Right ventricle myocardium inferior (tissue), 1 donor: ENCODE measurements around the gene STARD3NL. TPM values are rescaled to one million over a fixed set of nuclear protein-coding genes. Genes with fewer than 3 reads are reported as not detected.
"Not testable (repeated sequence)": the region's sequence is repeated elsewhere in the genome, so short reads cannot be mapped to it uniquely, and the experiment has no call there.

Experiments used
- ATAC-seq: fragments of 200-7000 bp; cut with Tn5 transposase; one replicate; pipeline ENCODE4 v1.9.1; 2020; ENCODE audit warnings: mild to moderate bottlenecking, moderate library complexity
- DNase-seq: peaks from one replicate; pipeline ENCODE4 v3.0.0; 2021; ENCODE audit errors: missing footprints
- intact Hi-C: fragments of 100-400 bp; cut with DNase I; formaldehyde crosslinking; loops from one replicate; pipeline ENCODE4 v1.11.0; 2022
- total RNA-seq: library from RNA; stranded (reverse); fragmentation: NEBNext Ultra II Directional; extraction: Animal tissue kit (Norgen Biotek cat#: 25700); gene quantifications from one replicate; pipeline ENCODE4 v1.2.1, GENCODE V29; 2021
- donor health status: DM: no; HTN: yes; CAD: no; lungs with severe emphysema.

Gene STARD3NL
- total RNA-seq, 1 donor from 2014 or later = 22.9 TPM

DNA sequence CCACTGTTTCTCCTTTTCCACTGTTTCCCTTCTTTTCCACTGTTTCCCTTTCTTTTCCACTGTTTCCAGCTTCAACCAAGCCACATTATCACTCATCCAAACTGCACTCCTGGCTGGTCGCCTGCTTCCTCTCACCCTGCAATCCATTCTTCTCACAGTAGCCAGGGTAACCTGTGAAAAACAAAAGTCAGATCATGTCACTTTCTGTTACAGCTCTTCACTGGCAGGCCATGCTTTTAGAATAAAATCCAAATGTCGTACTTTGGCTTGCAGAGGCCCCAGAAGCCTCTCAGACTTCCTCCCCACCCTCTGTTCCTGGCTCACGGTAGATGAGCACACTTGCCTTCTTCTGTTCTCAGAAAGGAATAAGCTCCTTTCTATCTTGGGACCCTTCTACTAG lies 33.9 kb downstream of the STARD3NL start:
- ATAC-seq (no peak), DNase-seq (no peak)
- intact Hi-C loops = loop anchor here (2.0 kb wide), 1 partner anchor 33 kb away; the partner anchor contains the start of gene STARD3NL

- intact Hi-C loops = loop anchor here (2.0 kb wide), 1 partner anchor 104 kb away; no protein-coding TSS in a partner anchor
- DNase-seq (no peak), ATAC-seq (no peak)
These were observed 37.1 kb downstream of the STARD3NL start for GRCh38 chr7:38215115-38215514.

GRCh38 chr7:38215735-38216670 lies 38.0 kb downstream of the STARD3NL start:
- ATAC-seq (peak; percentile 86), DNase-seq (peak; percentile 90)
- intact Hi-C loops = loop anchor here (2.0 kb wide), 1 partner anchor 103 kb away; no protein-coding TSS in a partner anchor

DNA sequence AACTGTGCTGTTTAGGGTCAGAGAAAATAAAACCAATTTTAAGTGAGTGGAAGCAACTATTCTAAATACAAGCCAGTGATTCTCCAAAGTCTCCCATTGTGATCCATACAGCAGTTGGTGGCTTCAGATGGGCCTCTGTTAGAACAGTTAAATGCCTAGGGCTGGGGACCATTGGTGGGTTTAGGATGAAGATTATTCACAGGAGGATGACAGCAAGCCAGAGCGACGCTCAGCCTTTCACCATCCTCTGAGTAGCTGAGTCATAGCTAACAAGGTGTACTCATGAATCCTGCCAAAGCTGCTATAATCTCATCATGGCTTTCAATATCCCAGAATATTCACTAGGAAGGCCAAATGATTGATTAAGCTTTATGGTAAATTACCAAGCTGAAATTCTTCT lies 39.6 kb downstream of the STARD3NL start:
- intact Hi-C loops = no loop called here
- ATAC-seq (no peak), DNase-seq (no peak)

- intact Hi-C loops = loop anchor here (5.0 kb wide), 2 partner anchors 303 to 318 kb away; partner anchors contain the start of gene SFRP4
- ATAC-seq (no peak), DNase-seq (no peak)
These were observed 42.4 kb downstream of the STARD3NL start for GRCh38 chr7:38220452-38220851.

DNA sequence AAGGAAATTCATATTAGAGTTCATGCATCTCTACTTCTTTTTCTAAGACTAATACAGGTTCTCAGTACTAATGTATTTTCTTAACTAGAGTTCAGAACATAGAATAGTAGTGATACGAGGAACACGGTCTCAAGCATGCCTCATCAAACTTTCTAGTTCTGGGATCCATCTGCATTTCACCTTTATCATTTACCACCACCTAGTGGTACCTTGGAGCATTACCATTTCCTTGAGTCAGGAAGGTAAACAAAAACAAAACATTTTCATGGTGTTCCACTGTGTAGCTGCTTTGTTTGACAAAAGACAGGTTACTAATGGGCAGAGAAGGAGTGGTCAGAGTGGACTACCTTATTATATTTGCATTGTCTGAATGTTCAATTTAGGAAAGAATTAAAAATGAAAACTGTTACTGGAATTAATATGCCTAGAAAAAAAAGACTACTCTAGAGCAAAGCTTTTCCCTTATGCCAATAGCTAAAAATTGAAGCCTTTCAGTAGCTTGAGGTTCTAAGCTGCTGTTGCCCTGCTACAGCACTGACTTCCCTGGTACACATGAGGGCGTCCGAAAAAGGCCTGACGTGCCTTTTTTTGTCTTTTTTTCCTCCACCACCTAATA lies 44.5 kb downstream of the STARD3NL start:
- DNase-seq = no peak
- peak; percentile 69 for ATAC-seq
- intact Hi-C loops = loop anchor here (1.0 to 5.0 kb wide), 3 partner anchors 115 to 320 kb away; partner anchors contain the start of gene SFRP4

DNA sequence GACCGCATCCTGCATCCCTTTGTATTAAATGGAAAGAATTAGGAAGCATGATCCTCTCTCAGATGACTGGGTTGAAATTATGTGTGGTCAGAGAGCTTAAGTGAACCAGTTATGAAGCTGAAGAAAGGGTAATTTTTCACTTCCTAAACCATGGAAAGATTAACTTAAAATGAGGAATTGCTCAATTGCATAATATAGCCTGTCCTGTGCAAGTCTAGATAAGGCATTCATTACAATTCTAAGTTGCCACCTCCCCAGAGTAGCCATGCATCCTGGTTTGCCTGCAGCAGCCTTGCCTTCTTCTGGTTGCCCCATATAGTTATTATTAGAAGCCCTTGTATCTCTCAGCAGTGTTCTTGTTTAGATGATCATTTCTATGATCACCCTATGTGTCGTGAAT lies 45.3 kb downstream of the STARD3NL start:
- no peak for ATAC-seq
- intact Hi-C loops = loop anchor here (5.0 kb wide), 2 partner anchors 306 to 321 kb away; partner anchors contain the start of gene SFRP4
- DNase-seq = no peak

DNA sequence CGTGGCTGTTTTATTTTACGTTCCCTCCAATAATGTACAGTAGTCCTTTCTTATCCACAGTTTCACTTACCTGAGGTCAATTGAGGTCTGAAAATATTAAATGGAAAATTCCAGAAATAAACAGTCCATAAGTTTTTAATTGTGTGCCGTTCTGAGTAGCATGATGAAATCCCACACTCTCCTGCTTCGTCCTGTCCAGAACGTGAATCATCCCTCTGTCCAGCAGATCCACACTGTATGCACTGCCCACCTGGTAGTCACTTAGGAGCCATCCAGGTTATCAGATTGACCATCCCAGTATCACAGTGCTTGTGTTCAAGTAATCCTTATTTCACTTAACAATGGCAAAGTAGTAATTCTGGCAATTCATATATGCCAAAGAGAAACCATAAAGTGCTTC lies 46.3 kb downstream of the STARD3NL start:
- intact Hi-C loops = loop anchor here (5.0 kb wide), 2 partner anchors 307 to 322 kb away; partner anchors contain the start of gene SFRP4
- ATAC-seq = no peak
- DNase-seq = no peak

DNA sequence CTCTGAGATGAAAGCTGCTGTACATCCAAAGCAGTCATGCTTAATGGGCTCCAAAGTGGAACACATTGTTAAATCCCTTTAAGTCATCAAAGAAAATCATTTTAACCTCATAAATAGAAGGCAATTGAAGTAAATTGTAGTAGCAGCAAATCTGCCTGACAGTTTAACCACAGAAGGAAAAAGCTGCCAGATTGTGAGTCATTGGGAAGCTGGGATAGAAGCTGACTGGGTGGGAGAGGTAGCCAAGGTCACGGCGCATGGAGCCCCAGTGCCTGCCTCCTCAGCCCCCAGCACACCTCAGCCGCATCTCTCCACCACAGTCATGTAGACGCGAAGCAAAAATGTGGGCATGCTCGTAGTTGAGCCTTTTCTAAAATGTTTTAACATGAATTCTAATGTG lies 51.3 kb downstream of the STARD3NL start:
- intact Hi-C loops = no loop called here
- ATAC-seq = no peak
- no peak for DNase-seq

DNA sequence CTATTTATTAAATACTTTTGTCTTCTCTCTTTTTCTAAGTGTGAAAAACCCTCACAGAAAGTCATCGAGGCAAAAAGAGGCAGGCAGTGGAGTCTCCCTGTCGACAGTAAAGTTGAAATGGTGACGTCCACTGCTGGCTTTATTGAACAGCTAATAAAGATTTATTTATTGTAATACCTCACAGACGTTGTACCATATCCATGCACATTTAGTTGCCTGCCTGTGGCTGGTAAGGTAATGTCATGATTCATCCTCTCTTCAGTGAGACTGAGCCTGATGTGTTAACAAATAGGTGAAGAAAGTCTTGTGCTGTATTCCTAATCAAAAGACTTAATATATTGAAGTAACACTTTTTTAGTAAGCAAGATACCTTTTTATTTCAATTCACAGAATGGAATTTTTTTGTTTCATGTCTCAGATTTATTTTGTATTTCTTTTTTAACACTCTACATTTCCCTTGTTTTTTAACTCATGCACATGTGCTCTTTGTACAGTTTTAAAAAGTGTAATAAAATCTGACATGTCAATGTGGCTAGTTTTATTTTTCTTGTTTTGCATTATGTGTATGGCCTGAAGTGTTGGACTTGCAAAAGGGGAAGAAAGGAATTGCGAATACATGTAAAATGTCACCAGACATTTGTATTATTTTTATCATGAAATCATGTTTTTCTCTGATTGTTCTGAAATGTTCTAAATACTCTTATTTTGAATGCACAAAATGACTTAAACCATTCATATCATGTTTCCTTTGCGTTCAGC lies 52.0 kb downstream of the STARD3NL start:
- intact Hi-C loops = no loop called here
- no peak for ATAC-seq
- no peak for DNase-seq

DNA sequence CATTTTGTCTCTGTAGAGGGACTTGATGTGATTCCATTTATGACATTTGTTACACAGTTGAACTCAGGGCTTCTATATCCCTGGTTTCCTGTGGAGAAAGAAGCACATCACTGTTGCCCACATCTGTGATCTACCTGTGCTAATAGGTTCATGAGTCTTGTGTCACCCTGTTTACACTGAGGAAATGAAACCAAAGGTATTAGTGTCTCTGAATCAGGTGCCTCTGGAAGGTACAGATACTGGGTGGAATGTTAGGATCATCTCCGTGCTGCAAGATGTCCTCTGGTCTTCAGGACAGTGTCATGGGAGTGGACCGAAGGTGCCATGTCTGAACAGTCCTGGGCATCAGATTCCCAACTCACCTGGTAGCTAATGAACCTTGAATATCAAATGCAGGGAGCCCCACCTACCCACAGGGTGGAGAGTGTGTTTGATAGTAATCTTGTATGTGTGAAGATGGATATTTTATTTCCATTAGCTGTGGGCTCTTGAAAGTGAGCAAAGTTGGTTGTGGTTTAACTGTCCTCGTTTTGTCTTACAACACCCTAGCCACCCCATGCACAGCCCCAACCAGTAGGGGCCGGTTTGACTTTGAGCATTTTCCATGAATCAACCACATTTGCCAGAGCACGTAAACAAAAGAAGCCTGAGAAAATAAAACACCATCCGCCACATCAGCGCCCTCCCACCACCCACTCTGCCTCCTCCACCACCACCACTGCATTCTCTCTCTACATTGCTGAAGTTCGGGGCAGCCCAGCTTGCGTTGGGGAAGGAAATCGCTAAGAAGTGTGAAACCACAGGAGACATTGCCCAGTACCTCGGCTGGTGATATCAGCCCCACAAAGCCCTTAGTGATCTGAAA lies 54.7 kb downstream of the STARD3NL start:
- ATAC-seq (no peak), DNase-seq (peak; percentile 64)
- intact Hi-C loops = no loop called here

- DNase-seq, ATAC-seq, intact Hi-C loops: not testable (repeated sequence)
These were observed 56.7 kb downstream of the STARD3NL start for GRCh38 chr7:38234759-38235158.

DNA sequence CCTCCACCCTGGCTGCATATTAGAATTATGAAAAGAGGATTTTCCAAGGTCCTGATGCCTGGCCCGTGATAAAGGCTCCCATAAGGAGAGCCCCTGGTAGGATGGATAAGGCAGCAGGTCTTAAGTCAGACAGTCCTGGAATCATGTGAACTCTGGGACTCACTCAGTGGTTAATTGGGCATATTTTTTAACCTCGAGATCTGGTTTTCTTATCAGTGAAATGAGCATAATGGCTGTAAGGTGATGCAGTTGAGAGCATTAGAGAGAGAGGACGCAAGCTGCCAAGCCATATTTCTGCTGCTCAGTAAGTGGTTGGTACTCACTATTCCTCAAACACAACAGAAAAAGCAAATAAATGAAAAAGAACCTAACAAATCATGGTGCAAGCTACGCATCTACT lies 57.6 kb downstream of the STARD3NL start:
- ATAC-seq (no peak), DNase-seq (no peak)
- intact Hi-C loops = no loop called here

- intact Hi-C loops, DNase-seq, ATAC-seq: not testable (repeated sequence)
These were observed 61.1 kb downstream of the STARD3NL start for GRCh38 chr7:38239129-38239528.

GRCh38 chr7:38241071-38241470 lies 63.0 kb downstream of the STARD3NL start:
- DNase-seq (no peak), ATAC-seq (no peak)
- intact Hi-C loops = no loop called here

- DNase-seq (no peak), ATAC-seq (no peak)
- intact Hi-C loops = no loop called here
These were observed 64.8 kb downstream of the STARD3NL start for GRCh38 chr7:38242814-38243213.

DNA sequence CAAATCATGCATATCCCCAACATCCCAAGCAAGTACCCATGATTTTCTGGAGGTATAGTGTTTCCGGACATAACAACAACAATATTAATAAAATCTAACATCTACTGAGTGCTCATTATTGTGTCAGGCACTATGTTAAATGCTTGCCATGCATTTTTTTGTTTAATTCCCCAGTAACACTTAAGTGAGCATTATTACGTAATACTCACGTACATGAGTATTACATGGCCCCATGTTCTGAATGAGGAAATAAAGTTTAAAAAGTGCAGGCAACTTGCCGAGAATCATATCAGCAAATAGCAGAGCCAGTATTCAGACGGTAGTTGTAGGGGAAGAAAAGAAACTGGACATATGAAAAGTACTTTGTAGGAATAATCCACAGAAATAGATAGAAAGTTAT lies 65.3 kb downstream of the STARD3NL start:
- peak; percentile 26 for ATAC-seq

GRCh38 chr7:38244516-38244915 lies 66.5 kb downstream of the STARD3NL start:
- ATAC-seq (no peak), DNase-seq (no peak)
- intact Hi-C loops = no loop called here

More for the DNA sequence above, 65.3 kb downstream of the STARD3NL start:
- intact Hi-C loops, DNase-seq: not testable (repeated sequence)
